Heart right ventricle (tissue), 16 donors: ENCODE measurements around the gene LCE1E. TPM values are rescaled to one million over a fixed set of nuclear protein-coding genes. Genes with fewer than 3 reads are reported as not detected.

Source experiments
- ATAC-seq, 8 donors: fragments of 200-7000 bp; cut with Tn5 transposase; one replicate each; pipeline ENCODE4 v1.9.1; 2020; ENCODE audit warnings: mild to moderate bottlenecking in 8 of 8, moderate library complexity in 8 of 8, moderate number of reproducible peaks in 1 of 8
- DNase-seq, 2 donors: peaks; one replicate each; pipeline ENCODE4 v3.0.0-alpha.2; 2020
- H3K27ac ChIP-seq, 10 donors: fragments of 200-600 bp; sonication (generic) in 2 of 10; one replicate each; pipeline versions ENCODE4 v1.5.0 to v1.8.0; 2020 to 2022; ENCODE audit warnings: mild to moderate bottlenecking in 3 of 10
- H3K27me3 ChIP-seq, 7 donors: fragments of 200-600 bp; one replicate each; pipeline ENCODE4 v1.8.0; 2021 to 2022; ENCODE audit warnings: mild to moderate bottlenecking in 2 of 7
- H3K36me3 ChIP-seq, 9 donors: fragments of 200-600 bp; sonication (generic) in 1 of 9; one replicate each; pipeline versions ENCODE4 v1.5.0 to v1.8.0; 2020 to 2022; ENCODE audit warnings: mild to moderate bottlenecking in 2 of 9
- H3K4me1 ChIP-seq, 9 donors: fragments of 200-600 bp; sonication (generic) in 1 of 9; one replicate each; pipeline versions ENCODE4 v1.5.0 to v1.8.0; 2020 to 2022; ENCODE audit warnings: mild to moderate bottlenecking in 4 of 9
- H3K4me3 ChIP-seq, 10 donors: fragments of 200-600 bp; sonication (generic) in 2 of 10; one replicate each; pipeline versions ENCODE4 v1.5.0 to v1.8.0; 2020 to 2022; ENCODE audit warnings: mild to moderate bottlenecking in 7 of 10, moderate library complexity in 2 of 10
- H3K9me3 ChIP-seq, 11 donors: fragments of 200-600 bp in 10 of 11; sonication (generic) in 2 of 11; one replicate each; pipeline versions ENCODE4 v1.5.0 to v1.8.0; 2013 to 2022; ENCODE audit warnings: mild to moderate bottlenecking in 2 of 11, control low read depth in 1 of 11, moderate library complexity in 1 of 11
- WGBS, 2 donors: extraction: QIAGEN DNeasy Blood & Tissue Kit; methylation state at CpG; one replicate each; pipeline ENCODE4 v1.1.7; 2013; ENCODE audit warnings: inconsistent platforms in 1 of 2; 5-methylcytosine and 5-hydroxymethylcytosine counted together
- intact Hi-C, 10 donors: fragments of 100-400 bp; cut with DNase I; formaldehyde crosslinking; loops; one replicate each; pipeline versions ENCODE4 v1.11.1 to v1.14.2; 2022
- polyA plus RNA-seq, 2 donors: library from polyadenylated mRNA; stranded (reverse); fragments of 200-250 nt; gene quantifications; one replicate each; pipeline ENCODE4 v1.2.3, GENCODE V29; 2013
- total RNA-seq, 10 donors: library from RNA; stranded (reverse); fragmentation: NEBNext Ultra II Directional in 3 of 10; extraction: Animal tissue kit (Norgen Biotek cat#: 25700) in 3 of 10; gene quantifications; one replicate each; pipeline versions ENCODE4 v1.2.1 to v1.2.4, GENCODE V29; 2021 to 2023
- TF ChIP-seq, protein P1 (sequence below), 9 donors: fragments of 200-600 bp; sonication (generic) in 2 of 9; IDR thresholded peaks; one replicate each; pipeline versions ENCODE4 v1.5.0 to v1.8.0; 2021 to 2022; ENCODE audit warnings: antibody characterized with exemption in 9 of 9, mild to moderate bottlenecking in 5 of 9, moderate library complexity in 1 of 9
- donor health status: Arrhythmogenic right ventricular cardiomyopathy.
- donor health status: ischemic (EF 13 %, LVEDD 7.1; RV severe dilation, severe dysfunction).
- donor health status: healthy with polysubstance abuse.
- donor health status: DM: no; HTN: yes; CAD: no.
- donor health status: DM: no; HTN: no; CAD: no.
- donor health status: ischemic (EF 25% LVEDD 6.9; RV normal size, moderate dysfunction).
- donor health status: ischemic (EF 25% LVEDD 5.7; RV mildly dilated, moderate dysfunction).
- donor health status: healthy.
- donor health status: DM: yes; HTN: yes; CAD: no.
- donor health status: Ischemic cardiomyopathy.
- donor health status: ischemic (EF 35%, LVEDD 5.7; RV mildly dilated, moderate dysfunction).
- donor health status: nonischemic (EF 11% LVEDD 7.7; RV severe dilation, severe dysfunction).
- donor health status: DM: yes; HTN: yes; CAD: no.
- donor health status: PGD.
- donor health status: ischemic (EF 29% LVEDD 5.4; RV normal size, mild dysfunction).
- donor health status: nonischemic (EF 23%, LVEDD 6.1; RV moderate dilation, normal function).

Gene LCE1E
- total and polyA plus RNA-seq, 12 donors = not detected

DNA sequence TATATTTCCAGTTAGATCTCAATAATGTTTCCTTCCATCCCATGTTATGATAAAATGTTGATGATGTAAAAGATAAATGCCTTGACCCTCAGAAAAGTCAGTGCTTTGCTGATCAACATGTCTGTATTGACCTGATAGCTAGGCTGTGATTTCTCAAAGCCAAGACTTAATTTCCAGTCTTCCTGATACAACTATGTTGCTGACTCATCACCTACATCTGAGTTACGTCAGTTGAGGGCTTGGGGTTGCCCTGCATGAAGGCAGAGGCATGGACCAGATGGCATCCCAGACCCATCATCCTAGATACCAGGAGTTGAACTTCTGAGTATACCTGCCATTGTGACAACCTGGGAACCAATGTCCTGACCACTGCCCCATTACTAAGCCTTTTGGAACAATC, 15.3 kb downstream of the LCE1E start:
- H3K4me1 ChIP-seq = no peaks in the 10 kb centered on the region
- peaks cover 0 to 4% (median 0%) of the 10 kb centered on the region in 7 donors for H3K27me3 ChIP-seq
- no peaks in the 10 kb centered on the region for H3K9me3 ChIP-seq
- DNase-seq (no peak), ATAC-seq (no peak)
- no peak overlapping the region for H3K4me3 ChIP-seq
- intact Hi-C loops = no loop called here
- no peaks in the 10 kb centered on the region for H3K36me3 ChIP-seq
- 29 to 44% methylated on average over 1 of the region's 1 CpG for WGBS, 2 donors
- no peak overlapping the region for H3K27ac ChIP-seq
- TF ChIP-seq, protein P1, sequence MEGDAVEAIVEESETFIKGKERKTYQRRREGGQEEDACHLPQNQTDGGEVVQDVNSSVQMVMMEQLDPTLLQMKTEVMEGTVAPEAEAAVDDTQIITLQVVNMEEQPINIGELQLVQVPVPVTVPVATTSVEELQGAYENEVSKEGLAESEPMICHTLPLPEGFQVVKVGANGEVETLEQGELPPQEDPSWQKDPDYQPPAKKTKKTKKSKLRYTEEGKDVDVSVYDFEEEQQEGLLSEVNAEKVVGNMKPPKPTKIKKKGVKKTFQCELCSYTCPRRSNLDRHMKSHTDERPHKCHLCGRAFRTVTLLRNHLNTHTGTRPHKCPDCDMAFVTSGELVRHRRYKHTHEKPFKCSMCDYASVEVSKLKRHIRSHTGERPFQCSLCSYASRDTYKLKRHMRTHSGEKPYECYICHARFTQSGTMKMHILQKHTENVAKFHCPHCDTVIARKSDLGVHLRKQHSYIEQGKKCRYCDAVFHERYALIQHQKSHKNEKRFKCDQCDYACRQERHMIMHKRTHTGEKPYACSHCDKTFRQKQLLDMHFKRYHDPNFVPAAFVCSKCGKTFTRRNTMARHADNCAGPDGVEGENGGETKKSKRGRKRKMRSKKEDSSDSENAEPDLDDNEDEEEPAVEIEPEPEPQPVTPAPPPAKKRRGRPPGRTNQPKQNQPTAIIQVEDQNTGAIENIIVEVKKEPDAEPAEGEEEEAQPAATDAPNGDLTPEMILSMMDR (IDR thresholded peaks at IDR 0.05) = no peak

DNA sequence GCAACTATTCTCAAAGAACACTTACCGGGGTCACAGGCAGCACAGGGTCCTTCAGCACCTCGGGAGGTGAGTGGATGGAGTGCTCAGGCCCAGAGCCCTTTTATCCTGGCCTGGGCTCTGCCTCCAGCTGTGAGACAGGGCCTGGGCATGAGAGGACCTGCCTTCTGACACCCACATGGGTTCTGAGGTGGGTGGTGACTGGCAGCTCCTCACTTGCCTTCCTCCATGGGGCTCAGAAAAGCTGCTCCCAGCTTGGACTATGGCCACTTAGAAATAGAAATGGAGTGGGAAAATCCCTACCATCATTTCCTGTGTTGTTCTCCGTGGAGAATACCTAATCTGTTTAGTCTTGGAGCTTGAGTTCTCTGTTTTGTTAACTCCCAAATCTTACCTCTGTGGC, 20.5 kb downstream of the LCE1E start, which contains the start of gene LCE1C:
LCE1C (minus strand) TSS at position 76 of the 400 bp plus-strand sequence. CDS start 1,173 bp downstream, outside the sequence.
- no peak for ATAC-seq
- TF ChIP-seq, protein P1 (IDR thresholded peaks at IDR 0.05) = no peak
- peaks cover 0 to 4% (median 0%) of the 10 kb centered on the region in 11 donors for H3K9me3 ChIP-seq
- WGBS, 2 donors = 48 to 54% methylated on average over 3 of the region's 3 CpGs
- H3K4me1 ChIP-seq = no peaks in the 10 kb centered on the region
- peaks cover 0 to 6% (median 0%) of the 10 kb centered on the region in 7 donors for H3K27me3 ChIP-seq
- H3K27ac ChIP-seq = no peak within 1 kb of the TSS
- intact Hi-C loops = no loop called here
- H3K36me3 ChIP-seq = no peaks in the 10 kb centered on the region
- DNase-seq = no peak
- H3K4me3 ChIP-seq = no peak within 1 kb of the TSS

DNA sequence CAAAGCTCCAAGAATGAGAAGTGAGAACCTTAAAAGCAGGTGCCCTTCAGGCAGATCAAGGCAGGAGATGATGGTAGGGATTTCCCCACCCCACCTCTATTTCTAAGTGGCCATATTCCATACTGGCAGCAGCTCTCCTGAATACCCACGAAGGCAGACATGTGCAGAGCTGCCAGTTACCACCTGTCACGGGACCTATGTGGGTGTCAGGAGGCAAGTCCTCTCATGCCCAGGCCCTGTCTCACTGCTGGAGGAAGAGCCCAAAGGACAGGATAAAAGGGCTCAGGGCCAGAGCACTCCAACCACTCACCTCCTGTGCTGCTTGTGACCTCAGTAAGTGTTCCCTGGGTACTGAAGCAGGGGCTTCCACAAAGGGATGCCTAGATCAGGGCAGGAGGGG, 25.0 kb downstream of the LCE1E start:
- Histone ChIP-seq H3K27me3 (peaks cover 0 to 8% (median 0%) of the 10 kb centered on the region in 7 donors), H3K4me3 (no peak overlapping the region), H3K9me3 (peaks cover 0 to 10% (median 0%) of the 10 kb centered on the region in 11 donors), H3K4me1 (no peaks in the 10 kb centered on the region), H3K27ac (no peak overlapping the region), H3K36me3 (no peaks in the 10 kb centered on the region)
- TF ChIP-seq, protein P1 (IDR thresholded peaks at IDR 0.05) = no peak
- WGBS, 2 donors = 63 to 67% methylated on average over 2 of the region's 2 CpGs
- DNase-seq (no peak), ATAC-seq (no peak)
- intact Hi-C loops = no loop called here

DNA sequence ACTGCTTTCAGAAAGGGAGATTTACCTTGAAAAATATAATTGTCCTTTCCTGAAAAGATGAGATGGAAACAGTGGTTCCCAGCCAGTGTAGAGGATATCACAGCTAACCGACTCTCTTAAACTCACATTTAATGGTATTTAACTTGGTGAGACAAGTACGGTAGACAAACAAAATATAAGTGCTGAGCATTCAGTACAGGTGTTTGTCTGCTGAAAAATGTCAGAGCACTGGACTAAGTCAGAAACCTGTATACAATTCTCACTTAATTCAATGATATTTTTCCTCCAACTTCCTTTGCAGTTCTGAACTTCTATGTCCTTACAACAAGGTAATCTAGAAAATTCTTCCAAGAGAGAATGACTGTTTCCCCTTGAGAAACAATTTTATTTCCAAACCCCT, 25.6 kb downstream of the LCE1E start, which contains the start of gene LCE1B:
LCE1B (plus strand) TSS at position 301 of the 400 bp plus-strand sequence. CDS start 476 bp downstream, outside the sequence.
- ATAC-seq = no peak
- Histone ChIP-seq H3K4me3 (no peak within 1 kb of the TSS), H3K9me3 (peaks cover 0 to 10% (median 0%) of the 10 kb centered on the region in 11 donors), H3K27me3 (peaks cover 0 to 8% (median 0%) of the 10 kb centered on the region in 7 donors), H3K4me1 (no peaks in the 10 kb centered on the region), H3K27ac (no peak within 1 kb of the TSS), H3K36me3 (no peaks in the 10 kb centered on the region)
- intact Hi-C loops = no loop called here
- 59 to 94% methylated on average over 2 of the region's 2 CpGs for WGBS, 2 donors
- TF ChIP-seq, protein P1 (IDR thresholded peaks at IDR 0.05) = no peak
- DNase-seq = no peak
